ENCODE data around the gene SST.

Gene SST

DNA sequence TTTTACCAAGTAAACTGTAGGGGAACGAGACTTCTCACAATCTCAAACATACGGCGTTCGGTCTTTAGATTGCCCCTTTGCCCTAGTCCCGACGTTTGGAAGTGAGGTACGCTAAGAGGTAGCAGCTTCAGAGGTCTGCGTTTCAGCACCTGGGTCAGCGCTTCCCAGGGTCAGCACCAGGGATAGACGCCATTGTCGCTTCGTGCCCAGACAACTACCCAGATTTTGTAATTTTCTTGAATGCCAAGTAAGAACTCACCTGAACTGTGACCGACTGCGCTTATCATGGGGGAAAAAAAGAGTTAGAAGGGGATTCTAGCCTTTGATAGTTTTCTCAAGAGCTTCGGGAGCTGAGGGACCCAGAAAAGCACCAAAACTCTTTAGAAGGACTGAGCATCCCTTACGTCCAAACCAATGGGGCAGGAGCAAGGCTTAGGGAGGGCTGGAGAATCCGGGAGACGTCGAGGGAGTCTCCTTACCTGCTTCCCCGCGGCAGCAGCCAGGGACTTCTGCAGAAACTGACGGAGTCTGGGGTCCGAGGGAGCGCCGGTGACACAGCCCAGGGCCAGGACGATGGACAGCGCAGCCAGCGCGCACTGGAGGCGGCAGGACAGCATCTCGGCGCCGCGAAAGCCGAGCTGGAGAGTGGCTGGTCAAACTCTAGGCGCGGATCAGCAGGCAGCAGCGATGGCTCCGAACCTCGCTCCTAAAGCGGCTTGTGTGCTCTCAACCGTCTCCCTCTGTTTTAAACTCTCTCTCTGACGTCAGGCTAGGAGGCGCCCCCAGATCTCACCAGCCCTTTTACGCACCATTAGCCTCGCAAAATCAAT, at the start of gene SST:
SST (minus strand) TSS at position 720 of the 830 bp plus-strand sequence; CDS start at position 617, 103 bp downstream.
- DNase-seq = peak; percentile 26

DNA sequence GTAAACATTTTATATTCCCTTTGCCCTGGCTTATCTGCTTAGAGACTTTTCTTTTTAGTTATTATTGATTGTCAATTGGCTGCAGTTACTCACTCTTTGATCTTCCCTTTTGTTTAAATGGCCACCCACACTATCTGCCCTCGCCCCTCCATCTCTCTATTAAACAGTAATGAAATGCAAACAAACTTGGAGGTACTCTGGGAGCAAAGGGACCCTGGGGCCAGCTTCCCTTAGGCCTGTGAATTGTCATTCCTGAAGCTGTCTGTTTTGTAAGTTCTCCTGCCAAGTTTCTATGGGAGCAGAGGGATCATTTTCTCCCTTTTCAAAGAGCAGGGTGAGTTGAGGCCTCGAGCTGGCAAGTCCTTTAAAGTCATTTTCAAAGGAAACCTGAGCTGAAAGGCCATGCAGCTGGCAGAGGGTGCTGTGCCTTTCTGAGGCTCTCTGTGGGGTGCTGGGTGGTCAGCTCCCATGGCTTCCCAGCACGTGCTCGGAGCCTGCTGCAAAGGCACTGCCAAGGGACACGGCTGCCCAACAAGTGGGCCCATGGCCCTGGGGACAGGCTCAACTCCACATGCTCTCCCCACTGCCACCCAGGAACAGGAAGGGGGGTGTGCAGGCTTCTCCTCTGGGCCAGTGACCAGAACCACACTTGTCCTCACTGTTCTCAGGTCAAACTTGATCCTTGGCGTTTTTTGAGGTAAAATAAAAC, 49.6 kb upstream of the SST start:
- no peak for DNase-seq

DNA sequence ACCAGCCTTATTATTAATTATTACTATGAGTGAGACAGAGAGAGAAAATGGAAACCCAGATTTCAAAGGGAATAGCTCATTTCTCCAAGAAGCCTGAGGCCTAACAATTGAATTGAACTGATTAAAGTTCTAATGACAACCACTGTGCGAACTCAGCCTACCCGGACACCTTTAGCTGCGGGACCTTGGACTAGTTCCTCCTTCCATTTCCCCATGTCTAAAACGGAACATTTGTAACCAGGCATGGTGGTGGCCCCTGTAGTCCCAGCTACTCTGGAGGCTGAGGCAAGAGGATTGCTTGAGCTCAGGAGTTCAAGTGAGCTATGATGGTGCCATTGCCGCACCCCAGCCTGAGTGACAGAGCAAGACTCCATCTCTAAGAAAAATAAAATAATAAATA, 48.6 kb upstream of the SST start:
- DNase-seq = no peak

DNA sequence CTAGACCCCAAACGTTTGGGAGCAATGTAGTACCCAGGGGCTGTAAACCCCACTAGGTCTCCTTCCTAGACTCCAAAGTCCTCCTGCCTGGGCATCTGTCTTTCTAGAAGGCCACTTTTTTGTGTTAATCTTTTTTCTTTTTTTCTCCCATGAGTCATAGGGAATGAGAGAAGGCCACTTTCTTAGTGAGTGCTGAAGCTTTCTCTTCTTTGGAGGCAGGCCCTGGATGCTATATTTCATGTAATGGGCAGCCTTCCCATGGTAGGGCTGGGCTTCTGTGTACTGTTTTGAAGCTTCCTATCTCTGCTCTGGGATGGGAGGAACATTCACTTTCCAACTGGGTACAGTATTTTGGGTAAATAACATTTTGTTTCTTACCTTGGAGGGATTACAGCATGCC, 47.4 kb upstream of the SST start:
- no peak for DNase-seq

DNA sequence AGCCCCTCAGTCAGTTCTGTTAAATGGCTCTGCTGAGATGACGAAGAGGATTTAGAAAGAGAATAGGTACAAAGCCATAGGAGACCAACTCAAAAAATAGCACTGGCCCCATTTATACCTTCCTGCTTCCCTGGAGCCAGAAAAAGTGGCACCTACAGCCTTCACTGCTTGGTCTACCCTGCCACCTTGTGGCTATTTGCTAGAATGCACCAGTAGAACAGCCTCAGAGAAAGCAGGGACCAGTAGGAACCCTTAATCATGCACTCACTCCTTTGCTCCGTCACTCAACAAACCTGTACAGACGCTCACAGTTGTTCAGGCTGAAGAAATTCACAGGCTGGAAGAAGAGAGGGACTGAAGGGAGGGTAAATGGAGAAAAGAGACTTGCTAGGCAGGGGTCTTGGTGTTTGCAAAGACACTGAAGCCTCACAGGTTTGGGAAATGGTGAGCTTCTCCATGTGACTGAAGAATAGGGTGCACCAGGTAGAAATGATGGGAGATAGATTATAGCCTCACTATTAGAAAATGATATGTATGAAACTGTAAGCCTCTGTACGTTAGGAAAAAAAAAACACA, 44.3 kb upstream of the SST start:
- DNase-seq = peak; percentile 46

DNA sequence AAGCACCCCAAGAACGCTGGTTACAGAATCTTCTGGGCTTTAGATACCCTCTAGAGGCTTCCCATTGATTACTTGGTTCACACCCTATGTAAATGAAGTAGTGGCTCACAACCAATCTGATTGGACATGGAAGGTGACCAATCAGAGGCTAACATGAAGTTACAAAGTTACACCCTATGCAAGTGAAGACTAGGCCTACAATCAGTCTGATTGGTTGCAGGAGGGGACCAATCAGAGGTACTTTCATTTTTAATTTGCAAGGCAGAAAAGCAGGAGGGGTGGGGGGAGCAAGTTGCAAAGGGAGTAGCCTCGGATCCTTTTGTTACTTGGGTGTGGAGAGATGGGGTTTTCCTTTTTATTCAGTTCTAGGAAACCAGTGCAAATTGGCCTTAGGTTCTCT, 43.3 kb upstream of the SST start:
- no peak for DNase-seq

DNA sequence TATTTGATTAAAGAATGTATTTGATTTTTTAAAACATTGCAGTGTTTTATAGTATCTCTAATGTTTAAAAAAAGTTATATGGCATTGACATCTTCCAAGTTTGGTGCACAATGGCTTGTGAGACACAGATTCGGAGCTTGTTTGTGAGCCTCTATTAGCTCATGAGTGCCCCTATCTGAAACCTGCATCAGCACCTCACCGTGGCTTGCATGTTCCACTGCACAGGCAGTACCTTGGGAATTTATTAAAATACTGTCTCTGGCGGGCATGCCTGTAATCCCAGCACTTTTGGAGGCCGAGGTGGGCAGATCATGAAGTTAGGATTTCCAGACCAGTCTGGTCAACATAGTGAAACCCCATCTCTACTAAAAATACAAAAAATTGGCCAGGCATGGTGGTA, 39.0 kb upstream of the SST start:
- DNase-seq = no peak

DNA sequence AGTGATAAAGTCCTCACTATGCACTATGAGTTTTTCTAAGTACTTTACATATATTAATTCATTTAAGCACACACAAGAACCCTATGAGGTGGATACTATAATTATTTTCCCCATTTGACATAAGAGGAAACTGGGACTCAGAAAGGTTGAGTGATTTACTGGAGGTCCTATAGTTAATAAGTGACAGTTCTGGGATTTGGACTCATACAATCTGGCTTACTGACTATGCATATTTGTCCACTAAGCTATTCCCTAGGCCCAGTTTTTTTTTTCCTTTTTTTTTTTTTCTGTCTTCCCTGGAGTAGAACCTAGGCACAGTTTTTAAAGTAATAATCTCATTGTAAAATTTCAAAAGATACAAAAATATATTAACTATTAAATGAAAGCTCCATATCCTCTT, 38.5 kb upstream of the SST start:
- no peak for DNase-seq

DNA sequence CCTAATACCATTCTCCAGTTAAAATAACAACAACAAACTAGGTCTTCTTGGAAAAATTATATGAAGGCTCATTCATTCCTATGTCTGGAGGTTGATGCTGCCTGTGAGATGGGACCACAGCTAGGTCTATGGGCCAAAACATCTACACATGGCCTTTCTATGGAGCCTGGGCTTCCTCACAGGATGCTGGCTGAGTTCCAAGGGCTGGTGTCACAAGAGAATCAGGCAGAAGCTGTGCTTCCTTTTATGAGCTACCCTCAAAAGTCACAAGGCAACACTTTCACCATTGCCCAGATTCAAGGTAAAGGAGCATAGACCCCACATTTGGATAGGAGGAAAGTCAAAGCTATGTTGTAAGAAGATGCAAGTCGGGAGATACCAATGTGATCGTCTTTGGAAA, 36.8 kb upstream of the SST start:
- no peak for DNase-seq

DNA sequence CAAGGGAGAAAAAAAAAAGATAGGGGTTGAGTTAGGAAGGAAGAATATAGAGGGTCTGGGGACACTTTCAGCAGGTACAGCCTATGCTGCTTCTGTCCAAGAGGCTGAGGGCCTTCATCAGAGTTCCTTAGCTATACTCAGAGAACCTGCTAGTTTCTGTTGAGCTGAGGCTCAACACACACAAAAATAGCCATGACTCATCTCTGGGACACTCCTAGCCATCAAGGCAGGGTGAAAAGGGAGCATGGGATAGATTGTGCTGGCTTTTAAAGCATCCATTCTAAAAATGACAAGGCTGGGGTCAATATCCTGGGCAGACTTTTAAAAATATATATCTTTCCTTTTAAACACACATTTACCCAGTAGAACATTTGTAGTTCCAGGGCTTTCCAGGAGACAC, 35.0 kb upstream of the SST start:
- no peak for DNase-seq

DNA sequence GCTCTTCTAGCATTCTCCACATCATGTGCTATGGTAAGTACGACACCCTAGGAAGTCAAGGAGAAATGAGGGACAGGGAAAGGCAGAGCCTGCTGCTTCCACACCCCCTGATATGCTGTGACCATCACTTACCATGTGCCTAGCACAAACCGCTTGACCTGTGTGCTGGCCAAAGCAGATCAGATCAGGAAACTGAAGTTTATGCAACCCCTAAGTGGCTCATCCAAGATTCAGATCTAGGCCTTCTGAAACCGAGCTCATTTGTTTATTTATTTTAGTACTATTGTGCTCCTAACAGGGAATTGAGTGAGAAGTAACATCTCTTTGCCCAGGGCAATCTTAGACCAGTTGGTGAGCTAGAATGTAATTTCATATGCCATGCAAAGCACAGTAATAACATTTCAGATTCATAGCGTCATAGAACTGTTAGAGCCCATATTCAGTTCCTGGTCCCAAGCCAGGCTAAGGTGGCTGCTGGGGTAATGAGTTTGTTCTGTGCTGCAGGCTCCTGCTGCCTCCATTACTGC, 32.4 kb upstream of the SST start, which contains the start of gene RTP2:
RTP2 (minus strand) TSS at position 51 of the 527 bp plus-strand sequence. CDS start 429 bp downstream, outside the sequence.
- no peak for DNase-seq

DNA sequence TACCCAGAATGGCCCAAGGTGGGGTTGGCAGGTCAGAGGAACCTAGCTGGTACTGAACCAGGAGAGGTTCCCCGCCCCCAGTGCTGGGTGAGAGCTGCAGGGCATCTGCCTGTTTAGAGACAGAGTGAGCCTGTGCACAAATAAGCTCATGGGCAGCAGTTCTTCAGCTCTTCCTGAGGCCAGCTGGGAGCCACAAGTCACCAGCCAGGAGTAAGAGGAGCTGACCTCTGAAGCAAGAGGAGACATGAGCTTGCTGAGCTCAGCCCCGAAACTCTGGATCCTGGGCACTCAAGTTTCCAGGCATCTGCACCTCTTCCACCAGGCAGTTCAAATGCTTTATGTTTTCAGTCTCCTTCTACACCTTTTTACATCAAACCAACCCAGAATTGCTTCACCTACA, 30.1 kb upstream of the SST start:
- no peak for DNase-seq

DNA sequence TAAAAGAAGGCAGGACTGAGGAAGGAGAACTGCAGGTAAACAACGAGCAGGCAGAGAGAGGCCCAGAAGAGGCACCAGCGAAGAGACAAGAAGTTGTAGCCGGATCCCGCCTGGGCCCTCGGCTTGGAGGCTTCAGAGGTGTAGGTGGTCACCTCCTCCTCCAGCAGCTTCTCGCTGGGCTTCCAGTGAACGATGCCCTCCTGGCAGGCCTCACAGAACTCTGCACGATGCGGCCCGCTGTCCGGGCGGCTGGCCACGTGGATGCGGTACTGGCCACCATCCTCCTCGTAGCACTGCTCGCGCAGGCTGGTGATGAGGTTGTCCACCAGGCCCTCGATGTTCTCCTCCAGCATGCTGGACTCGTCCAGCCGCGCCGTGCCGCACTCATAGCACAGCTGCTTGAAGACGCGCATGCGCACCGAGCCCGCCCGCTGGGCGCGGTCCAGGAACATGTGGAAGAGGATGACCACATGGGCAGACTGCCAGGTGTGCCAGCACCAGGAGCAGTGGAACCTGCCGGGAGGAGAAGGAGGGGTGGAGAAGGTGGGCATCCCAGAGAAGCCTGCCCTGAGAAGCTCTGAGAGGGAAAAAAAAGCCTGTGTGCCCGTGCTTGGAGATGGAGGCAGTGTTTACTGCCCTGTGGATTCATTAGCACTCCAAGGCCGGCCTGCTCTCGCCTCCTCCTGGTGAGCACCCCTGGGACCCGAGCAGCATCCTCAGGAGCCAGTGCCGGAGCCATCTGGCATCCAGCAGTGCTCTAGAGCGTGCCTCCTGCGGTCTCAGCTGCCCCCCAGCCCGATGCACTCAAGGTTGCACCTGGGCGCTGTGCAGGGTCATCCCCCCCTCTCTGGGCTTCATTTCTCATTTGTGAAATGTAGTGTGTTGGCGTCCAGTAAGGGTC, 28.6 kb upstream of the SST start:
- no peak for DNase-seq

DNA sequence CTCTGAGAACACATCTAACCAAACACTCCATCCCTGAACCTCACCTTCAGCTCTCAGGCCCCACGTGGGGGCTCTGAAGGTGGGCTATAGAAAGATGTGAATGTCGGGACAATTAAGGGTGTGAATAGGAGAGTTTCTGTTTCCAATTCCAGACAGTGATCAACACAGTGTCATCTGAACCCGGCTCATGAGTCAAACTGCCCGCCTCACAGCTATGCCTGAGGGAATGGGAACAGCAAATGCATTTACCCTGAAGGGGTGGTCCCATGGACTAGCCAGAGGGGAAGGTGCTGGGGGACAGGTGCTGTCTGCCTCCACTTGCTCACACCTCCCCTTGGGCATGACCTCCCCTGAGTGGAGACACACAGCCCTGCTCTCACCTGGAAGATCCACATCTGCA, 25.8 kb upstream of the SST start:
- no peak for DNase-seq

DNA sequence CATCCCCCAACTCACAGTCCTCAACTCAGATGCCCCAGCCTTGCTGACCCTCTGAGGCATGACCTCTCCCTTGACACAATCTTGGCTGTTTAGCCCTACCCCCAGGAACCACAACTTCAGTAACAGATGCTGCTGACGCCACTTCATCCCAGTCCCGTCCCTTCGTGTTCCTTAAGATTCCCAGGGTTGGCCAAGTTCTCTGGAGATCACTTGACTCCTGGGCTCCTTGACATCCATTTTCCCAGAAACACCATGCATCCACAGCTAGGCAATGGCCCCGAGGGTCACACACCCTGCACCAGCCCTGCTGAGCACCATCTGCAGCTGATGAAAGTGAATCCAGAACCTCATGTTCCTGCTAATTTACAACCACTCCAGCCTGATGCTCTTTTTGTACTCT, 25.3 kb upstream of the SST start:
- no peak for DNase-seq

DNA sequence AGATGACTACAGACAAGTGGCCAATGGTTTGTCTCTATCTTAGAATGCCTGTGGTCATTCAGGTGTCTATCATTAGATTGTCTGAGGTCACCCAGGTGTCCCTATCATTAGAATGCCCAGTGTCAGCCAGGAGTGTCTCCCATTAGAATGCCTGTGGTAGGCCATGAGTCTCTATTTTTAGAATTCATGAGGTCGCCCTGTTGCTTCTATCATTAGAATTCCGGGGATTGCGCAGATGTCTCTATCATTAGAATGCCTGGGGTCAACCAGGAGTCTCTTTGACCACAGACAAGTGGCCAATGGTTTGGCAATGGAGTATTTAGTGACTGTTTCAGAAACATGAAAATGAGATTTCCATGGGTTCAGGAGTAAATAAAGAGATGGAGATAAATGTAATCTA, 24.6 kb upstream of the SST start:
- DNase-seq = no peak

DNA sequence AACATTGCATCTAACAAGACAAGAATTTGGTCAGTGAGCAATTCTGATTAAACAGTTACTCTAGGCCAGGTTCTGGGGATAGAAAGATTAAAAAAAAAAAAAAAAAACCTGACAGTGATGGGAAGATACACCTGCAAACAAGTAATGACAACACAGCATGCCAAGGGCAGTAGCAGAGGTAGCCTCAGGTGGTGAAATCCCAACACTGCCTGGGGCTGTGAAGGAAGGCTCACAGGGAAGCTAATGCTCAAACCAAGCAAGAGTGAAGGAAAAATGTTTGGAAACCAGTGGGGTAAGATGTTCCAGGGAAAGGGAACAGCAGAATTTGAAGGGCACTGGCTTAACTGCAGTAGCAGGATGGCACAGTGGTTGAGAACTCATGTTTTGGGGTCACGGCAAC, 23.2 kb upstream of the SST start:
- DNase-seq = no peak

DNA sequence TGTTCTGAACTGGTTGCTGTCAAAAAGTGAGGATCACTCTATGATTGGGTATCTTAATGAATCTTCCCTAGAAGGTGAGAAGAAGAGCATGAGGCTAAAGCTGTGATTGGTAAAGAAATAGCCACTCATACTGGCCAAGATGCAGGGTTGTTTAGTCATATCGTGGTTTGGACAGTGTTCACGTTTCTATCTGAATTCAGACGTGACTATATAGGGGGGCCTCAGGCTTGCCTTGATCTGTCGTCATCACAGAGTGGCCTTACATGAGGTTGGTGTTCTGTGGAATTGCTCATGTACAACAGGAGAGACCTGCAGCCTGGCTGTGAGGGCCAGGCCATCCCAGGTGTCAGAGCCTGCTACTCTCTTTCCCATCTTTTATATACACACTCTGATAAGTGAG, 19.8 kb upstream of the SST start:
- no peak for DNase-seq

DNA sequence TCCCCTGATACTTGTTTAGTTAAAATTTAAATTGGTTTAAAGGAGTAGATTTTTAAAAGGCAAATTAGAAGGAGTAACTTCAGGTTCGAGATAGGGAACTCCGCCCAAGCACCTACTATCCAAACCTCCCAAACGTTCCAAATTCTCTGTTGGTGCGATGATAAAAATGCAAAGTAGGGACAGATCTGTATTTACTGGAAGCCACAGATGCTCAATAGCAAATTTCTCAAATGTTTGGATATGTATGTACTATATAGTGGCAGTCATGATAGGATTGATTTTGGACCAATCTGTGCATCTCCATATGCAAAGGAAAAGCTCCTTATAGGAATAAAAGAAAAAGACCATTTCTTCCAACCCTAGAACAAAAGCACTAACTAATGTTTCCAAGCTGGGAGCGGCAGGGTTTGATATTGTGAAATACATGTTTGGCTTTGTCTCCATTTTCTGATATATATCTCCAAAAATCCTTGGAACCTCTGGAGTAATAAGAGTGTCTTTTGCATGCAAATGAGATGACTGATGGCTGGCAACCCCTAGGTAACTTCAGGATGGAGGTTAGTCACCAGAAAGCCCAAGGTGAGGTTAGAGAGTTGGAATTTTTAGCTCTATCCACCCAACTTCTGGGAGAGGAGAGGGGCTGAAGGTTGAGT, 16.6 kb upstream of the SST start:
- DNase-seq = no peak

DNA sequence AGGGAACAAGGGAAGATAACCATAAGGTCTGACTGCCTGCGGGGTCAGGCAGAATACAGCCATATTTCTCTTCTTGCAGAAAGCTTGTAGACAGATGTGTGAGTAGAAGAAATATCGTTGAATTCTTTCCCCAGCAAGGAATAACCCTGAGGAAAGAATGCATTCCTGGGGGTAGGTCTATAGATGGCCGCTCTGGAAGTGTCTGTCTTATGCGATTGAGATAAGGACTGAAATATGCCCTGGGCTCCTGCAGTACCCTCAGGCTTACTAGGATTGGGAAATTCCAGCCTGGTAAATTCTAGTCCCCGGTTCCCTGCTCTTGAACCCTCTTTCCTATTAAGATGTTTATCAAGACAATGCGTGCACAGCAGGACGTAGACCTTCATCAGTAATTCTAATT, 15.8 kb upstream of the SST start:
- DNase-seq = no peak

DNA sequence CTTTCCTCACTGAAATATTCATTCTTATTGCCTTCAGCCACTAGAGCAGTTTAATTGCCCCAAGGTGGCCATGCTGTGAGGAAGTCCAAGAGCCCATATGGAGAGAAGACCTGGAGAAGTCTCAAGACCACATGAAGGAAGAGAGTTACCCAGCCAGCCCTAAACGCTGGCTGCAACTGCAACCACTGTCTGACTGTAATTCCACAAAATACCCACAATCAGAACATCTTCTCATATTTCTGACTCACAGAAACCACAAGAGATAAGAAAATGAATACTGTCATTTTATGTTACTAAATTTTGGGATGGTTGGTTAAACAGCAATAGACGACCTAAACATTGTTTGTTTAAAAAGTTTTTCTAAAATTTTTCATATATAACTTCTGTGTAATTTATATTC, 14.7 kb upstream of the SST start:
- no peak for DNase-seq

DNA sequence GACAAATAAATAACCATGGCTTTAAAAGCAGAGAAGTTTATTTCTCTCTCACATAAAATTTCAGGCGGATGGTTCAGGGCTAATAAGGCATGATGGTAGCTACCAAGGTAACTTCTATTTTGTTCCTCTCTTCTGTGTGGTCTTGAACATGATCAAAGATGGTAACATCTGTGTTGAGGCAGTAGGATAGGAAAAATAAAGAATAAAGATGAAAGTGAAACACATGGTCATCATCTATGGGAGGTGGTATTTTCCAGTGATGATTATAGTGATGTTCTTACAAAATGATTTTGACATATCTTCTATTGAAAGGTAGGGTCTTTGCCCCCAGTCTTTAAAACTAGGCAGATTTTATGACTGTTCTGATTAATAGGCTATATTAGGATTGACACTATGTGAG, 14.2 kb upstream of the SST start:
- DNase-seq = no peak

Measured in NCI-H1048 (cell line).